Measurements from ENCODE around the gene ELMO1.

ELMO1 gene

GRCh38 chr7:37031571-37032257 is 416.9 kb downstream of the ELMO1 start:
- no peaks in the 10 kb centered on the region for H3K9me3 ChIP-seq (ENCODE audit: low read length)
- H3K9ac ChIP-seq (ENCODE audit: low read length): no peak overlapping the region
- H3K27ac ChIP-seq (ENCODE audit: low read depth, low read length): peak overlapping the region; percentile 60
- H3K4me1 ChIP-seq (ENCODE audit: insufficient read depth, low read length): peaks cover 18% of the 10 kb centered on the region
- no peaks in the 10 kb centered on the region for H3K36me3 ChIP-seq (ENCODE audit: insufficient read depth, low read length)
- H3K4me3 ChIP-seq (ENCODE audit: low read depth in 1 of 2, low read length in 2 of 2): no peak overlapping the region
- no peaks in the 10 kb centered on the region for H3K27me3 ChIP-seq (ENCODE audit: control insufficient read depth in 1 of 2, insufficient read depth in 2 of 2, low read length in 2 of 2)

GRCh38 chr7:37028909-37029440 is 419.7 kb downstream of the ELMO1 start:
- no peaks in the 10 kb centered on the region for H3K27me3 ChIP-seq (ENCODE audit: control insufficient read depth in 1 of 2, insufficient read depth in 2 of 2, low read length in 2 of 2)
- H3K36me3 ChIP-seq (ENCODE audit: insufficient read depth, low read length): no peaks in the 10 kb centered on the region
- peaks cover 18% of the 10 kb centered on the region for H3K4me1 ChIP-seq (ENCODE audit: insufficient read depth, low read length)
- H3K9me3 ChIP-seq (ENCODE audit: low read length): no peaks in the 10 kb centered on the region
- no peak overlapping the region for H3K9ac ChIP-seq (ENCODE audit: low read length)
- no peak overlapping the region for H3K27ac ChIP-seq (ENCODE audit: low read depth, low read length)
- H3K4me3 ChIP-seq (ENCODE audit: low read depth in 1 of 2, low read length in 2 of 2): no peak overlapping the region

- Histone ChIP-seq H3K4me3 (ENCODE audit: low read depth in 1 of 2, low read length in 2 of 2) (no peak overlapping the region), H3K4me1 (ENCODE audit: insufficient read depth, low read length) (peaks cover 17% of the 10 kb centered on the region), H3K9ac (ENCODE audit: low read length) (no peak overlapping the region), H3K36me3 (ENCODE audit: insufficient read depth, low read length) (no peaks in the 10 kb centered on the region), H3K27ac (ENCODE audit: low read depth, low read length) (no peak overlapping the region), H3K9me3 (ENCODE audit: low read length) (no peaks in the 10 kb centered on the region), H3K27me3 (ENCODE audit: control insufficient read depth in 1 of 2, insufficient read depth in 2 of 2, low read length in 2 of 2) (no peaks in the 10 kb centered on the region)
These were observed 420.9 kb downstream of the ELMO1 start for GRCh38 chr7:37027557-37028341.

- Histone ChIP-seq H3K27me3 (ENCODE audit: control insufficient read depth in 1 of 2, insufficient read depth in 2 of 2, low read length in 2 of 2) (no peaks in the 10 kb centered on the region), H3K27ac (ENCODE audit: low read depth, low read length) (no peak overlapping the region), H3K4me3 (ENCODE audit: low read depth in 1 of 2, low read length in 2 of 2) (no peak overlapping the region), H3K9ac (ENCODE audit: low read length) (no peak overlapping the region), H3K36me3 (ENCODE audit: insufficient read depth, low read length) (no peaks in the 10 kb centered on the region), H3K9me3 (ENCODE audit: low read length) (no peaks in the 10 kb centered on the region), H3K4me1 (ENCODE audit: insufficient read depth, low read length) (peaks cover 11% of the 10 kb centered on the region)
These were observed 421.6 kb downstream of the ELMO1 start for GRCh38 chr7:37027104-37027503.

- Histone ChIP-seq H3K36me3 (ENCODE audit: insufficient read depth, low read length) (no peaks in the 10 kb centered on the region), H3K4me3 (ENCODE audit: low read depth in 1 of 2, low read length in 2 of 2) (no peak overlapping the region), H3K9ac (ENCODE audit: low read length) (no peak overlapping the region), H3K4me1 (ENCODE audit: insufficient read depth, low read length) (no peaks in the 10 kb centered on the region), H3K27me3 (ENCODE audit: control insufficient read depth in 1 of 2, insufficient read depth in 2 of 2, low read length in 2 of 2) (no peaks in the 10 kb centered on the region), H3K27ac (ENCODE audit: low read depth, low read length) (no peak overlapping the region), H3K9me3 (ENCODE audit: low read length) (no peaks in the 10 kb centered on the region)
These were observed 429.7 kb downstream of the ELMO1 start for GRCh38 chr7:37018954-37019353.

- no peaks in the 10 kb centered on the region for H3K9me3 ChIP-seq (ENCODE audit: low read length)
- H3K27ac ChIP-seq (ENCODE audit: low read depth, low read length): no peak overlapping the region
- no peak overlapping the region for H3K9ac ChIP-seq (ENCODE audit: low read length)
- no peaks in the 10 kb centered on the region for H3K4me1 ChIP-seq (ENCODE audit: insufficient read depth, low read length)
- no peaks in the 10 kb centered on the region for H3K27me3 ChIP-seq (ENCODE audit: control insufficient read depth in 1 of 2, insufficient read depth in 2 of 2, low read length in 2 of 2)
- no peak overlapping the region for H3K4me3 ChIP-seq (ENCODE audit: low read depth in 1 of 2, low read length in 2 of 2)
- no peaks in the 10 kb centered on the region for H3K36me3 ChIP-seq (ENCODE audit: insufficient read depth, low read length)
These were observed 432.4 kb downstream of the ELMO1 start for GRCh38 chr7:37016064-37016878.

- H3K9ac ChIP-seq (ENCODE audit: low read length): no peak overlapping the region
- no peaks in the 10 kb centered on the region for H3K9me3 ChIP-seq (ENCODE audit: low read length)
- no peaks in the 10 kb centered on the region for H3K36me3 ChIP-seq (ENCODE audit: insufficient read depth, low read length)
- no peak overlapping the region for H3K27ac ChIP-seq (ENCODE audit: low read depth, low read length)
- no peaks in the 10 kb centered on the region for H3K27me3 ChIP-seq (ENCODE audit: control insufficient read depth in 1 of 2, insufficient read depth in 2 of 2, low read length in 2 of 2)
- H3K4me1 ChIP-seq (ENCODE audit: insufficient read depth, low read length): no peaks in the 10 kb centered on the region
- H3K4me3 ChIP-seq (ENCODE audit: low read depth in 1 of 2, low read length in 2 of 2): no peak overlapping the region
These were observed 433.2 kb downstream of the ELMO1 start for GRCh38 chr7:37015353-37016034.

- Histone ChIP-seq H3K9ac (ENCODE audit: low read length) (no peak overlapping the region), H3K4me1 (ENCODE audit: insufficient read depth, low read length) (no peaks in the 10 kb centered on the region), H3K4me3 (ENCODE audit: low read depth in 1 of 2, low read length in 2 of 2) (no peak overlapping the region), H3K36me3 (ENCODE audit: insufficient read depth, low read length) (no peaks in the 10 kb centered on the region), H3K27ac (ENCODE audit: low read depth, low read length) (no peak overlapping the region), H3K27me3 (ENCODE audit: control insufficient read depth in 1 of 2, insufficient read depth in 2 of 2, low read length in 2 of 2) (no peaks in the 10 kb centered on the region), H3K9me3 (ENCODE audit: low read length) (no peaks in the 10 kb centered on the region)
These were observed 434.9 kb downstream of the ELMO1 start for GRCh38 chr7:37013771-37014170.

GRCh38 chr7:37011151-37011890 is 437.3 kb downstream of the ELMO1 start:
- H3K4me1 ChIP-seq (ENCODE audit: insufficient read depth, low read length): no peaks in the 10 kb centered on the region
- H3K9ac ChIP-seq (ENCODE audit: low read length): no peak overlapping the region

GRCh38 chr7:37009125-37009675 is 439.5 kb downstream of the ELMO1 start:
- H3K27me3 ChIP-seq (ENCODE audit: control insufficient read depth in 1 of 2, insufficient read depth in 2 of 2, low read length in 2 of 2): no peaks in the 10 kb centered on the region
- H3K9ac ChIP-seq (ENCODE audit: low read length): no peak overlapping the region
- H3K4me1 ChIP-seq (ENCODE audit: insufficient read depth, low read length): no peaks in the 10 kb centered on the region
- H3K27ac ChIP-seq (ENCODE audit: low read depth, low read length): no peak overlapping the region
- no peak overlapping the region for H3K4me3 ChIP-seq (ENCODE audit: low read depth in 1 of 2, low read length in 2 of 2)
- H3K9me3 ChIP-seq (ENCODE audit: low read length): no peaks in the 10 kb centered on the region
- H3K36me3 ChIP-seq (ENCODE audit: insufficient read depth, low read length): no peaks in the 10 kb centered on the region

More at GRCh38 chr7:37011151-37011890, 437.3 kb downstream of the ELMO1 start:
- Histone ChIP-seq H3K27me3 (ENCODE audit: control insufficient read depth in 1 of 2, insufficient read depth in 2 of 2, low read length in 2 of 2) (no peaks in the 10 kb centered on the region), H3K27ac (ENCODE audit: low read depth, low read length) (no peak overlapping the region), H3K36me3 (ENCODE audit: insufficient read depth, low read length) (no peaks in the 10 kb centered on the region), H3K9me3 (ENCODE audit: low read length) (no peaks in the 10 kb centered on the region), H3K4me3 (ENCODE audit: low read depth in 1 of 2, low read length in 2 of 2) (no peak overlapping the region)

Measured in muscle layer of colon (tissue), 2 donors.